Colon (tissue), 2 donors: ENCODE results near the gene ISLR2.

Experiments used
- FAIRE-seq: peaks from 2 replicates; lab custom pipeline; 2012; peaks lifted over from hg19 to GRCh38; lab: Jason Lieb, UNC
- donor health status: control.
- donor health status: control.

Gene ISLR2

GRCh38 chr15:74176262-74177214, 46.2 kb downstream of the ISLR2 start:
- FAIRE-seq: no peak

- no peak for FAIRE-seq
Observed at GRCh38 chr15:74178326-74179100, 48.1 kb downstream of the ISLR2 start.

GRCh38 chr15:74179101-74179841, 48.9 kb downstream of the ISLR2 start:
- FAIRE-seq: no peak

- FAIRE-seq: no peak
Observed at GRCh38 chr15:74179983-74180880, 49.8 kb downstream of the ISLR2 start.

GRCh38 chr15:74180881-74181602, 50.7 kb downstream of the ISLR2 start:
- no peak for FAIRE-seq

GRCh38 chr15:74182131-74182530, 51.7 kb downstream of the ISLR2 start:
- no peak for FAIRE-seq

GRCh38 chr15:74184582-74185091, 54.3 kb downstream of the ISLR2 start:
- FAIRE-seq: no peak

- no peak for FAIRE-seq
Observed at GRCh38 chr15:74185710-74186348, 55.4 kb downstream of the ISLR2 start.
